Activated naive CD4-positive, alpha-beta T cell treated with Interleukin-2 at 50 U/mL for 16 hours (primary cell): ENCODE results near the gene VAMP3.
"Not testable (repeated sequence)": the region's sequence is repeated elsewhere in the genome, so short reads cannot be mapped to it uniquely, and the experiment has no call there.

ENCODE experiments used
- DNase-seq: peaks from one replicate; pipeline ENCODE4 v3.0.0-alpha.2; 2020

VAMP3 gene

DNA sequence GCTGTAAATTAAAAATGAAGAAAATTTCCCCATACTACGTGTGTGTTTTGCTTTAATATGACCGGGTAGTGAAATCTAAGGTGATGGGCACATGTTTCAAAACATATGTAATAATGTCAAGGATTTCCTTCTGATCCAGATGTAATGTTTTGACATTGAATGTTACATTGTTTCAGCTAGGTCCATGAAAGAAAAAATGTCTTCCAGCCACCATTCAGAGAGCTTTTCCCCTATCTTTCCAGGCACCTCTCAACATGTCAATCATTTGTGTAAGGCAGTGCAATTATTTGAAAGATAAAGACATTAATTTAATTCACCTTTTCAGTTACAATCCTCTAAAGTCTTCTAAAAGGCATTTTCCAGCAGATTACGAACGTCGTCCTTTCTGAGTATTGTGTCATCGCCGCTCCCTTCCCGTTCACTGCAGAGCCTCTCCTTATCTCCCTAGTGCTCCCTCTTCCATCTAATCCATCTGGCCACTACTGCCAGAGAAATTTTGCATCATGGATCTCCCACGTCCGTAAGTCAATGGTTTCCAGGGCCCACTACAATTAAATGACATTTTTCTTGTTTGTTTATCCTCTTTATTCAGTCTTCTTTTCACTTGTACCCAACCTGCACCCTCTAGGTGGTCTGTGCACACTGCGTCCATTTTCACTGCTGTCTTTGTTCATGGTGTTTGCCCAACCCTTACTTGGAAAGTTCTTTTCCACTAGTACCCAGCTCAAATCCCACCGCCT, 1.3 kb upstream of the VAMP3 start:
- no peak for DNase-seq

- DNase-seq, result no peak
These were observed 463 bp upstream of the VAMP3 start for GRCh38 chr1:7770669-7770996.

DNA sequence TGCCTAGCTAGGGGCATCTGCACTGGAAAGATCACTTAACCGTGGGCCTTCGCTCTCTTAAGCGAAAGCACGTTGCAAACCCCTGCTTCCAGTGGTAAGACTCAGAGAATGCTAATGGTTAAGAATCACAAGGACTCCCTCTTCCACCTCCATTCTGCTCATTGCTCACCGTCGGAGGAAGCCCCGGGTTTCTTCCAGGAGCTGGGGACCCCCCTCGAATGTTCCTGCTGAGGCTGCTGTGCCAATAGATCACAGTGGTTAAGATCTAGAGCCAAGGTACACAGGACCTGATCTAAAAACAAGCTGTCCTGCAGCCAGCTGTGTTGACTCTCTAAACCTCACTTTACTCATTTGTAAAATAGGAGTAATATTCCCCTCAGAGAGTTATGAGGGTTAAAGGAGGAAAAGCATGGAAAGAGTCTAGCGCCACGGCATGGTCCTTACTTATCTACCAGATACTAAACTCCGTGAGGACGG, 765 bp downstream of the VAMP3 start:
- no peak for DNase-seq

DNA sequence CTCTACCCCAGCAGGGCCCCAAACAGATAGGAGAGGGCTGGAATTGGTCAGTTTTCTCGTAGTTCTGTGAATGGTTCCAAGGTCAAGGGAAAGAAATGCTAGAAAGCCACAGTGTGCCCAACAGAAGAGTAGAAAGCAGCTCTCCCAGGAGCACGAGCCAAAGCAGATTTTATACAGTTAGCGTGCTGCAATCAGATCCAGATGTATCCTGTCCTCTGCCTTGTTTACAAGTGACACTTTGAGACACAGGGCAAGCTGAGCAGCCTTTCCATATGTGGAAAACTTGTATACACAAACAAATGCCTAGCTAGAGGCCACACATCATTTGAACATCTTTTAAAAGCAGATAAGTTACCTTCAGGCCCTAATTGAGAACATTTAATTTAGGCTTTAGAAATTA, 6.5 kb downstream of the VAMP3 start:
- no peak for DNase-seq

- DNase-seq, result no peak
These were observed 7.1 kb downstream of the VAMP3 start for GRCh38 chr1:7778133-7778628.

DNA sequence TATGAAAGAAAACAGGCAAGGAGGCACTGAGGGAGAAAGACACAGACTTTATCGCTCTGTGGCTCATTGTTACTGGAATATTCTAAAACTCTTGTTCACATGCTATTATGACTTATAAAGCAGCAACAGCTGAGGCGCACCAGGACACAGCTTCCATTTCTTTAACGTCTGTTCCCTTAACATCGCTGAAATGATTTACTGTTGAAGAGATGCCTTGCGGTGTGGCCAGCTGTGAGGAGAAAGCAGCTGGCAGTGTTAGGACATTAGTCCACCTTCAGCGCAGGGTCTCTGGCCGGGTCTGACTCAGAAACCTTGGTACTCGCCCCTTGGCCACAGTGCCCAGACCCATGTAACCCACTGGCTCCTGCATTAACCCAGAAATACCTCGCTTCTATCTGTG, 9.9 kb downstream of the VAMP3 start:
- no peak for DNase-seq

DNA sequence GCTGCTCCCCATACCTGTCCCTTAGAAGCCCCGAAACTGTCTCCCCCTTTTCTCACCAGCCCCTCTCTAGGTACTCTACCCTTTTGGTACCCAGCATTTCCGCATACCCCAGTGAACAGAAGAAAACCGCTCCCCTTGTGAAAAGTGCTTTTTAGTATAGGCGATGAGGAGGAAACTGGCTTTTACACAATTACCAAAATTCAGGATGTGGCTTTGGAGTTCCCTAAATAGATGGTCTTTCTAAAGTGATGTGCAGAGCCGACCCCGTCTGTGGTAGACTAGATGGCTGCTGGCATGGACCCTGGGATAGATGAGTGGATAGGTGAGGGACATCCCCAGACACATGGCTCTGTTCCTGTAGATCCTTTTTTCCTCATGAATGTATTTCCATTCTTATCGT, 10.4 kb downstream of the VAMP3 start:
- no peak for DNase-seq

DNA sequence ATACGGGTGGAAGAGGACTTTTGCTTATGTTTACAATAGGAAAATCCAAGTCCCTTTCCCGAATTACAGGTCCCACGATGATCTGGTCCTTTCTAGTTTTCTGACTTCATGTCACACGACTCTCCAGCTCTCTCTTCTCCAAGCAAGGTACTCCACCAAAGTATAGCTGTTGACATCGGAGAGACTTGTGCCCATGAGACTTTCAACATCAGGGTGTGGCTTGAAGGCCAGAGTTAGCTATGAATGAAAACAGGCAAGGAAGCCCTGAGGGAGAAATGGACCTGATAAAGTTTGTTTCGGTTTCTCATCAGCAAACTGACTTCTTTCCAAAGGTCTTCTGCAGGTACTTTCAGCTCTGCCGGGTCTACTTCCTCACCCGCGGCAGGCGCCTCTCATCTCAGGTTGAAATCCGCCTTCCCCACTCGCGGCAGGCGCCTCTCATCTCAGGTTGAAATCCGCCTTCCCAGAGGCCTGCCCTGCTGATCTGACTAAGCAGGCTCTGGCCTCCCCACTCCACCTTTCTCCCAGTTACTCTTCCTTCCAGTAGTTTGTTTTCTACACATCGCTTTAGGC, 10.9 kb downstream of the VAMP3 start:
- peak; percentile 4 for DNase-seq

- peak; percentile 44 for DNase-seq
These were observed 12.1 kb downstream of the VAMP3 start for GRCh38 chr1:7783178-7783711.

- peak; percentile 92 for DNase-seq
These were observed 12.9 kb downstream of the VAMP3 start, which contains the start of gene PER3 for GRCh38 chr1:7783826-7784491. Gene PER3 (plus strand): TSS chr1:7784291. CDS start chr1:7784878, 587 bp downstream.

DNA sequence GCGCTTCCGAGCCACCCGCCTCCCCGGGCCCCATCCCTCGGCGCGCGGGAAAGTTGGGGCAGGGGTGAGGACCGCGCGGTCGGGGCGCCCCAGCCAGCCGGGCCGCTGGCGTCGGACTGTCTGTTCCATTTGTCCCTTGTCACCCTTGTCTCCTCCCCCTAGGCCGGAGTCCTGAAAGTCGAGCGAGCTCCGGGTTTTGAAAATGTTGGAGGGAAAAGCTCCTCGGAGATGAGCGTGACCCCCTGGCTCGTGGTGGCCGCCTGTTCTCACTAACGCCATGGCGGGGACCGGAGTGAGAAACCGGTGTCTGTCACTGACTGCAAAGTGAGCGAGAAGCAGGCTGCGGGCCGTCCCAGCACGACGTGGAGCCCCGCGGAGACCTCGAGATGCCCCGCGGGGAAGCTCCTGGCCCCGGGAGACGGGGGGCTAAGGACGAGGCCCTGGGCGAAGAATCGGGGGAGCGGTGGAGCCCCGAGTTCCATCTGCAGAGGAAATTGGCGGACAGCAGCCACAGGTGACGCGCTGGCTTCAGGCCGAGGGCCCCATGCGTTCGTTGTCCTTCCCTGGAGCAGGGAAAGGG, 13.5 kb downstream of the VAMP3 start:
- DNase-seq, result no peak

- no peak for DNase-seq
These were observed 14.0 kb downstream of the VAMP3 start for GRCh38 chr1:7785108-7785507.

- DNase-seq, result no peak
These were observed 15.7 kb downstream of the VAMP3 start for GRCh38 chr1:7786795-7787194.

GRCh38 chr1:7789828-7790227, 18.7 kb downstream of the VAMP3 start:
- DNase-seq, result no peak

GRCh38 chr1:7791027-7791426, 19.9 kb downstream of the VAMP3 start:
- DNase-seq, result not testable (repeated sequence)

DNA sequence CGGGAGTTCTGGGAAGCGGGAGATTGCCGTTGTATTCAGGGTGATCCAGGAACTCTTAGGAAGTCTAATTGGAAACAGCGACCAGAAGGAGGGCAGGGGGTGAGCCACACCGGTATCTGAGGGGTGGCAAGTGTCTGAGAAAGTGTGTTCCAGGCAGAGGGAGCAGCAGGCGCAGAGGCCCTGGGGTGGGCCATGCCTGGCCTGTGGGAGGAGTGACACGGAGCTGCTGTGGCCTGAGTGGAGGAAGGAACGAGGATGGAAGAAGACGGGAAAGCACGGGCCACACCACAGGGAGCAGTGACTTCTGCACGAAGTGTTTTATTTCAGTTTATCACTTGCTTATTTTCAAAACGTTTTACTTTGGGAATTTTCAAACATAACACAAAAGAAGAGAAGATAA, 24.3 kb downstream of the VAMP3 start:
- no peak for DNase-seq

DNA sequence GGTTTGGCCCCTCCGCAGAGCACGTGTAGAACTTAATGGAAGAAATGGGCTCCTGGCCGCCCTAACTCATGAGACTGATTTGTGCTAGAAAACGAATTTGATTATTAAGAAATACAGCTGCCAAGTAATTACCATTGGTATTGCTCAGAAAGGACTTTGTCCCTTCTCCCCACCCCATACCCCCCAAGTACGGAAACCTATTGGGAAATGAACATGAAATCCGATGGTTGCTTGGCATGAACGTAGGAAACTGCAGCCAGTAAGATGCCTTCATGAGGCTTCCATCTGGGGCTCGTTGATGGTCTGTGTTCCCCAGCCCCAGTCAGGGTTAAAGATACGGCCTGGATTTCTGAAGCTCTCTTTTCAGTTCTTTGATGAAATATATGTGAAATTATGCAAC, 34.4 kb downstream of the VAMP3 start:
- no peak for DNase-seq

GRCh38 chr1:7808253-7808844, 37.3 kb downstream of the VAMP3 start:
- DNase-seq, result no peak

GRCh38 chr1:7809742-7810141, 38.6 kb downstream of the VAMP3 start:
- DNase-seq, result no peak

GRCh38 chr1:7810395-7810794, 39.3 kb downstream of the VAMP3 start:
- peak; percentile 46 for DNase-seq

- DNase-seq, result no peak
These were observed 40.4 kb downstream of the VAMP3 start for GRCh38 chr1:7811476-7811875.

DNA sequence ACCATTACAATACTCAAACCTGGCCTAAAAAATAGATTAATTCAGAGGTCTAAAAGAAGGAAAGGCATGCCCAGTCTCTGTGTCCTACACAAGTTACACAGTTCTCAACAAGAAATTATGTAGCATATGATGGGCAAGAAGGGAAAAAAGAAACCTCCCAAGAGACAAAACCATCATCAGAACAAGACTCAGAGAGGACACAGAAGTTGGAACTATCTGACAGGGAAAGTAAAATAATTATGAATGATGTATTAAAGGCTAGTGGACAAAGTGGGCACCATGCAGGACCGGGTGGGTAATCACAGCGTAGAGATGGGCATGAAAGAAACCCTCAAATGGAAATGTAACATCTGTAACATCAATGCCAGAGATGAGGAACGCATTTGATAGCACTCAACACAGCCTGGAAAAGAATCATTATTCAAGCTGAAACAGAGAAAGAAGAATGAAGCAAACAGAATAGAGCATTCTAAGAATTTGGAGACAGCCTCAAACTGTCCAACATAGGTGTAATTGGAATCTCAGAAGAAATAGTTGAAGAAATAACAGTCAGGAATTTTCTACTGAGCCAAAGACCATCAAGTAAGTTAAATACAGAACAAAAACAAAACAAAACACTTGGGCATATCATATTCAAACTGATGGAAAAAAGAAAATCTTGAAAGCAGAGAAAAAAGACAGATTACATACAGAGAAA, 42.7 kb downstream of the VAMP3 start:
- no peak for DNase-seq
